GM13976 (cell line): ENCODE measurements around the gene ZNRF2.

Source experiments
- DNase-seq: peaks from one replicate; pipeline ENCODE4 v3.0.0; 2012; ENCODE audit warnings: low spot score
- in situ Hi-C: fragments of 300-500 bp; cut with MboI; formaldehyde crosslinking; loops from one replicate; pipeline ENCODE4 v1.12.0; 2022; ENCODE audit warnings: low sequenced_read_pairs, mixed read lengths, inconsistent platforms; ENCODE audit not compliant: unreplicated experiment
- TF ChIP-seq, protein P1 (sequence below): IDR thresholded peaks from 2 replicates; pipeline ENCODE4 v1.5.1; 2012; ENCODE audit warnings: borderline replicate concordance, mild to moderate bottlenecking; ENCODE audit not compliant: insufficient read depth; ENCODE audit errors: extremely low read depth, missing control alignments, control extremely low read depth

The ZNRF2 gene

DNA sequence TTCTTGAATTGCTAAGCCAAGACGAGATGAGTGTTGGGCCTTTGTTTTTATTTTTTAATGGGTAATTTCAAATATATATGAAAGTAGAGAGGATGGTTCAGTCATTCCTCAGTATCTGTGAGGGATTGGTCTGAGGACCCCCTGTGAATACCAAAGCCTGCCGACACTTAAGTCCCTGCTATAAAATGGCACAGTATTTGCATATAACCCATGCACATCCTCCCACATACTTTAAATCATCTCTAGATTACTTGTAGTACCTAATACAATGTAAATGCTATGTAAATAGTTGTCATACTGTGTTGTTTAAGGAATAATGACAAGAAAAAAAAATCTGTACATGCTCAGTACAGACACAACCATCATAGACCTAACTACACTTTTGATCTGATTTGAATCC, 120.8 kb downstream of the ZNRF2 start:
- TF ChIP-seq, protein P1, sequence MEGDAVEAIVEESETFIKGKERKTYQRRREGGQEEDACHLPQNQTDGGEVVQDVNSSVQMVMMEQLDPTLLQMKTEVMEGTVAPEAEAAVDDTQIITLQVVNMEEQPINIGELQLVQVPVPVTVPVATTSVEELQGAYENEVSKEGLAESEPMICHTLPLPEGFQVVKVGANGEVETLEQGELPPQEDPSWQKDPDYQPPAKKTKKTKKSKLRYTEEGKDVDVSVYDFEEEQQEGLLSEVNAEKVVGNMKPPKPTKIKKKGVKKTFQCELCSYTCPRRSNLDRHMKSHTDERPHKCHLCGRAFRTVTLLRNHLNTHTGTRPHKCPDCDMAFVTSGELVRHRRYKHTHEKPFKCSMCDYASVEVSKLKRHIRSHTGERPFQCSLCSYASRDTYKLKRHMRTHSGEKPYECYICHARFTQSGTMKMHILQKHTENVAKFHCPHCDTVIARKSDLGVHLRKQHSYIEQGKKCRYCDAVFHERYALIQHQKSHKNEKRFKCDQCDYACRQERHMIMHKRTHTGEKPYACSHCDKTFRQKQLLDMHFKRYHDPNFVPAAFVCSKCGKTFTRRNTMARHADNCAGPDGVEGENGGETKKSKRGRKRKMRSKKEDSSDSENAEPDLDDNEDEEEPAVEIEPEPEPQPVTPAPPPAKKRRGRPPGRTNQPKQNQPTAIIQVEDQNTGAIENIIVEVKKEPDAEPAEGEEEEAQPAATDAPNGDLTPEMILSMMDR, result no peak
- in situ Hi-C loops, result loop anchor here (25.0 kb wide), 1 partner anchor 243 kb away; no protein-coding TSS in a partner anchor
- no peak for DNase-seq

DNA sequence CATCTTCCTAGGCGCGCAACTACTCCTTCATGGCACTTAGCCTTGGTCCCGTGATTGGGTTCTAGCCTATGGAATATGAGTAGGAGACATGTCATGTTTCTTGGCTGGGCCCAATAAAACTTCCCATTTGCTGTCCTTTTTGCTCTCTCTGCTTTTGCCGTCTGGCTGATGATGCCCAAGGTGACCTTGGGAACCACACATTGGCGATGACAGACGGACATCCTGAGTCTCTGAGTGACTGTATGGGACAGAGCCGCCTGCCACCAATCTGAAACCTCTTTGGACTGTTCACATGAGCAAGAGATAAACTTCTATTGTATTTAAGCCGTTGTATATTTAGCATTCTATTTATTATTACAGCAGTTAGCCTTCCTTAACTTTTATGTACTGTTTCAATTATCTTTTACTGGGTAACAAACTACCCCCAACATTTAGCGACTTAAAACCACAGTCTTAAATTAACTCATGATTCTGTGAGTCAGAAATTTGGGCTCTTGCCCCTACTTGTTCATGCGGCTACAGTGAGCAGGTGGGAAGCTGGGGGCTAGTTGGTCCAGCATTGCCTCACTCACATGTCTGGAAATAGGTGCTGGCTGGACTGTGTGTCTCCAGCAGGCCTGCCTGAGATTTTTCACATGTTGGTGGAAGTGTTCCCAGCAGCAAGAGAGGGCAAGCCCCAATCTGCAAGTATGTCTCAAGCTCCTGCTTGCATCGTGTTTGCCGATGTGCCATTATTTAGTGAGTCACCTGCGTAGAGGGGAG, 122.4 kb downstream of the ZNRF2 start:
- in situ Hi-C loops, result loop anchor here (25.0 kb wide), 1 partner anchor 245 kb away; no protein-coding TSS in a partner anchor
- TF ChIP-seq, protein P1, result no peak
- no peak for DNase-seq

DNA sequence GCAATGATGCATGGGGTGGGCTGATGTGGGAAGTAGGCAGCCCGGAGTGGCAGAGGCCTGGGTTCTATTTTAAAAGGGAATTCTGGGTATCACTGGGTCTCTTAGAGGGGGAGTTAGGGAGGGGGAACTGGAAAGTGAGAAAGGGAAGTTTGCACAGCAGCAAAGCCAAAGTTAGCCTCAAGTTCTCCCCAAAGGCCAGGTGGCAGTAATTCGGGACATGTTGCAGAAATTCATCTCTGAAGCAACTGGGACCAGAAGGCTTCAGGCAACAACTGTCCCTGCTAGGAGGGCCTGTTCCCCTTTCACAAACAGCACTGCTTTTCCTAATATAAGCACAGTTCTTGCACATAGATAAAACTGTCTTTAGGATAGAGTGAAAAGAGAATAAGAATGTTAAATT, 126.8 kb downstream of the ZNRF2 start:
- DNase-seq, result peak; percentile 11
- TF ChIP-seq, protein P1, result no peak
- in situ Hi-C loops, result loop anchor here (25.0 kb wide), 1 partner anchor 249 kb away; no protein-coding TSS in a partner anchor

DNA sequence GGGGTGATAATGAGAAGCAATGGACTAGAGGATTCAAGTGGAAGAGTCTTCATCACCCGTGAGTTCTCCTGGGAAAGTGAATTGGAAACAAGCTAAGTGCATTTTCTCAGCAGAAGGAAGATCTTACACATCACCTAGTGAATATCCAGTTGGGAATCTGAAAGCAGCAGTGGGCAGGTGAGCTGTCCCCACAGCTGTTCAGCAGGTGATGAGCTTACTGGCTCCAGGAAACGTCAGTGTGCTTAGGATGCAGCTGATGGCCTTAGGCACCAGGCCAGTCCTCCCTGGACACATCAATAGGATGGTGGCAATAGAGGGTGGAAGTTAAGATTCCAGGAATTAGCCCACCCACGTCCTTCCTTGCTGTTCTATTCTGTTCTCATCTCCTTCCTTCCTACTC, 127.5 kb downstream of the ZNRF2 start:
- in situ Hi-C loops, result loop anchor here (25.0 kb wide), 1 partner anchor 250 kb away; no protein-coding TSS in a partner anchor
- TF ChIP-seq, protein P1, result no peak
- DNase-seq, result no peak

DNA sequence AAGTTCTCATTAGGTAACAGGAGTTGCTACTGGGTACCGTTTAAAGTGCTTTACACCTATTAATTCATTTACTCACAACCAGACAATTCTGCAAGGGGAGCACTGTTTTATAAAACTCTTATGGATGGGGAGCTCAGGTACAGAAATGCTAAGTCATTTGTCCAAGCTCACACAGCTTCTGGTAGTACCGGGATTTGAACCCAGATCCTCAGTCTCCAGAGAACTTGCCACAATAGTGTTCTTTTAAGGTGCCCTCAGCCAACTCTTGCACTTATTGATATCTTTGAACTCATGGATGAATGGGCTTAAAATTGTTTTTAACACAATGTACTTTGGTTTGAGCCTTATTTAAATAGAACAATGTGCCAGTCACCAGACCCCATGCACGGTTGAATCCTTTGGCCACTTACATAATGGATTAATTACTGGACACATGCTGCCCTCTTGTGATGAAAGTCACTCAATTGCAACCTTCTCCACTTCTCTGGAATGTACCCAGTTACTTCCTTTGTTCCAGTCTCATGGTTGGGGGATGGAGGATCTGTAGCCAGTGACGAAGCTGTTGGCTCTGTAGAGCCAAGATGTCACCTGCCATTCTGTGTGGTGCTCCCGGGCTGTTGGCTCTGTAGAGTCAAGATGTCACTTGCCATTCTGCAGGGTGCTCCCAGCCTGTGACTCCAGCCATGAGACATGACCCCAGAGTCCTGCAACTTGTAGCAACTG, 128.5 kb downstream of the ZNRF2 start:
- in situ Hi-C loops, result loop anchor here (25.0 kb wide), 1 partner anchor 251 kb away; no protein-coding TSS in a partner anchor
- peak; percentile 57 for DNase-seq
- TF ChIP-seq, protein P1, result no peak

DNA sequence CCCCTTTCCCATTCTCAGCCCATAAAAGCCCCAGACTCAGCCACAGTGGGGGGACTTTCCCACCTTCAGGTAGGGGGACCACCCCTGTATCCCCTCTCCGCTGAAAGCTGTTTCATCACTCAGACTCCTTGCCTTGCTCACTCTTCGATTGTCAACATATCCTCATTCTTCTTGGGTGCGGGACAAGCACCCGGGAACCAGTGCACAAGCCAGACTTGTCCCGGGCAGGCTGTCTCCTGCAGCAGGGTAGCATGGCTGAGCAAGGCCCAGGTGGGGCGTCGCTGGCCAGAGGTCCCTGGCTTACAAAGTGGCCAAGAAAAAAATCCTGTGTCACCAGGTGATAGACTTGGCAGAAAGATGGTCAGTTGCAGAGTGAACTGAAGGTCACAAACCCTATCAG, 129.5 kb downstream of the ZNRF2 start:
- TF ChIP-seq, protein P1, result no peak
- DNase-seq, result no peak

More for the DNA sequence above, 129.5 kb downstream of the ZNRF2 start:
- in situ Hi-C loops, result loop anchor here (25.0 kb wide), 1 partner anchor 252 kb away; no protein-coding TSS in a partner anchor
